ENCODE results near the gene KCTD19.

Gene KCTD19

GRCh38 chr16:67291461-67291860 lies 35.1 kb downstream of the KCTD19 start:
- TF ChIP-seq CTCF (IDR thresholded peaks at IDR 0.05; ENCODE audit: extremely low read depth, missing control alignments), result no peak
- no peak for DNase-seq (ENCODE audit: low spot score)

- no peak for DNase-seq (ENCODE audit: low spot score)
- no peak for TF ChIP-seq CTCF (IDR thresholded peaks at IDR 0.05; ENCODE audit: extremely low read depth, missing control alignments)
Measured at GRCh38 chr16:67287960-67288359, 38.6 kb downstream of the KCTD19 start.

- DNase-seq (ENCODE audit: low spot score), result no peak
- TF ChIP-seq CTCF (IDR thresholded peaks at IDR 0.05; ENCODE audit: extremely low read depth, missing control alignments), result no peak
Measured at GRCh38 chr16:67286441-67287235, 39.9 kb downstream of the KCTD19 start.

- no peak for DNase-seq (ENCODE audit: low spot score)
- TF ChIP-seq CTCF (IDR thresholded peaks at IDR 0.05; ENCODE audit: extremely low read depth, missing control alignments), result no peak
Measured at GRCh38 chr16:67284699-67285646, 41.6 kb downstream of the KCTD19 start.

GRCh38 chr16:67283826-67284555 lies 42.5 kb downstream of the KCTD19 start:
- no peak for DNase-seq (ENCODE audit: low spot score)
- no peak for TF ChIP-seq CTCF (IDR thresholded peaks at IDR 0.05; ENCODE audit: extremely low read depth, missing control alignments)

- no peak for TF ChIP-seq CTCF (IDR thresholded peaks at IDR 0.05; ENCODE audit: extremely low read depth, missing control alignments)
- DNase-seq (ENCODE audit: low spot score), result no peak
Measured at GRCh38 chr16:67283039-67283825, 43.3 kb downstream of the KCTD19 start.

Data from GM20000 (cell line).